Astrocyte of the spinal cord (primary cell): ENCODE measurements around the gene CDKN2B.
"Not testable (repeated sequence)": the region's sequence is repeated elsewhere in the genome, so short reads cannot be mapped to it uniquely, and the experiment has no call there.

Source experiments
- DNase-seq: peaks from one replicate; pipeline ENCODE4 v3.0.0; 2011; ENCODE audit warnings: low read depth, low spot score
- H3K4me3 ChIP-seq: 2 replicates; pipeline ENCODE4 v1.5.1; 2011; ENCODE audit warnings: low read depth, mild to moderate bottlenecking, low read length, moderate library complexity
- CTCF ChIP-seq: IDR thresholded peaks from 2 replicates; pipeline ENCODE4 v1.5.1; 2012; ENCODE audit warnings: low read depth, mild to moderate bottlenecking, low read length, inconsistent platforms
- in situ Hi-C: cut with HindIII; loops from 2 replicates; pipeline ENCODE4 v1.10.0; 2017; ENCODE audit warnings: low sequenced_read_pairs

The CDKN2B gene

DNA sequence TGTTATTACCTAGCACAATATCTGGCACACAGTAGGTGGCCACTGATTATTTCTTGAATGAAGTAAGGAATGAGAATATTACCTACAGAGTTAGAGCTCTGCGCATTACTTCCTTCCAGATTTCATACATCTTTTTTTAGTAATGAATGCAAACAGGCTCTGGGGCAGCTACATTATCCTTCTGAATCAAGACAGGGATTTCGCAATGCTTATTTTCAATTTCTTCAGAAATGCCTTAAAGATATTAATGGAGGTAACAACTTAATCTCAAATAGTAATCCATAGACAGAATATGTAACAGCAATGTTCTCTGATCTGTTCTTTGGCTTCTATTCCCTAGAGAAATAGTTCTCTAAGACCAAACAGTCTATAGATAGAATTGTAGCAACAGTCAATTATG lies 47.5 kb downstream of the CDKN2B start:
- DNase-seq: no peak
- H3K4me3 ChIP-seq: no peak overlapping the region
- TF ChIP-seq CTCF: no peak
- in situ Hi-C loops: no loop called here

DNA sequence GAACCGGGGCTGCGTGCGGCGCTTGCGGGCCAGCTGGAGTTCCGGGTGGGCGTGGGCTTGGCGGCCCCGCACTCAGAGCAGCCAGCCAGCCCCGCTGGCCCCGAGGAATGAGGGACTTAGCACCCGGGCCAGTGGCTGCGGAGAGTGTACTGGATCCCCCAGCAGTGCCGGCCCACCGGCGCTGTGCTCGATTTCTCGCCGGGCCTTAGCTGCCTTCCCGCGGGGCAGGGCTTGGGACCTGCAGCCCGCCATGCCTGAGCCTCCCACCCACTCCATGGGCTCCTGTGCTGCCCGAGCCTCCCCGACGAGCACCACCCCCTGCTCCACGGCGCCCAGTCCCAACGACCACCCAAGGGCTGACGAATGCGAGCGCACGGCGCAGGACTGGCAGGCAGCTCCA lies 49.8 kb downstream of the CDKN2B start:
- H3K4me3 ChIP-seq, DNase-seq, in situ Hi-C loops: not testable (repeated sequence)

DNA sequence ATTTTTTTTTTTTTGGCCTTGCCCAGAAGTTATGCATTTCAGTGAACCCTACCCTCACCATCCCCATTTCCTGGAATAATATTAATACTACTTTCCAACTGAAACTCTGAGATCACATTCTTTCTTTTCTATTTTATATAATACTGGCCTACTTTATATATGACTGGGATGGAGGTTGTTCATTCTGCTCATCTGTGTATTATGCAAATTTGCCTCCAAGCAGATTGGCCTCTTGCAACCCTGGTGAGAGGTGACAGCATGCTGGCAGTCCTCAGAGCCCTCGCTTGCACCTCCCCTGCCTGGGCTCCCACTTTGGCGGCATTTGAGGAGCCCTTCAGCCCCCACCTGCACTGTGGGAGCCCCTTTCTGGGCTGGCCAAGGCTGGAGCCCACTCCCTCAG lies 50.3 kb downstream of the CDKN2B start:
- TF ChIP-seq CTCF: no peak
- in situ Hi-C loops: no loop called here

More for the DNA sequence above, 50.3 kb downstream of the CDKN2B start:
- H3K4me3 ChIP-seq: no peak overlapping the region
- DNase-seq: no peak
